Measurements from ENCODE around the gene EARS2. TPM values are rescaled to one million over a fixed set of nuclear protein-coding genes. Genes with fewer than 3 reads are reported as not detected.

The EARS2 gene
- total and polyA plus RNA-seq, 9 donors: 9.5 to 29.0 (median 18.5) TPM

DNA sequence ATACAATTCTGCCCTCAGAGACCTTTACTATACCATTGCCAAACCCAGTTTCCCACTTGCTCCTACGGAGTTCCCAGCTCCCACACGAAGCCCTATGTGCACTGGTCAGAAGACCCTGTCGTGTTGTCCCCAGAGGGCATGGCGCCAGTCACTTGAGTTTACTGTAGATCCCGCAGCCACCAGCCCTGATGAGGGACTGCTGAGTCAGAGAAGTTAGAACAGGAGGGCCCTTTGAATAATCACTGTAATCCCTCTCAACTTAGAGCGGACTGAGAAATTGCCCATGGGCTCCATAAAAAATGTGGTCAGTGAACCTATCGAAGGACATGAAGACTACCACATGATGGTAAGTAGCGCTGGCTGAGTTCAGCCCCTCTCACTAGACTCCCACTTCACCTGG is 9.6 kb upstream of the EARS2 start:
- intact Hi-C loops (cut with DNase I): no loop called here
- Histone ChIP-seq H3K4me3 (no peak overlapping the region), H3K27ac (no peak overlapping the region), H3K4me1 (ENCODE audit: insufficient read depth) (no peaks in the 10 kb centered on the region), H3K9me3 (no peaks in the 10 kb centered on the region), H3K36me3 (no peaks in the 10 kb centered on the region), H3K27me3 (no peaks in the 10 kb centered on the region)
- DNase-seq: no peak
- 91 to 93% (median 91%) methylated on average over 8 of the region's 8 CpGs for WGBS, 3 donors
- TF ChIP-seq, protein P1, sequence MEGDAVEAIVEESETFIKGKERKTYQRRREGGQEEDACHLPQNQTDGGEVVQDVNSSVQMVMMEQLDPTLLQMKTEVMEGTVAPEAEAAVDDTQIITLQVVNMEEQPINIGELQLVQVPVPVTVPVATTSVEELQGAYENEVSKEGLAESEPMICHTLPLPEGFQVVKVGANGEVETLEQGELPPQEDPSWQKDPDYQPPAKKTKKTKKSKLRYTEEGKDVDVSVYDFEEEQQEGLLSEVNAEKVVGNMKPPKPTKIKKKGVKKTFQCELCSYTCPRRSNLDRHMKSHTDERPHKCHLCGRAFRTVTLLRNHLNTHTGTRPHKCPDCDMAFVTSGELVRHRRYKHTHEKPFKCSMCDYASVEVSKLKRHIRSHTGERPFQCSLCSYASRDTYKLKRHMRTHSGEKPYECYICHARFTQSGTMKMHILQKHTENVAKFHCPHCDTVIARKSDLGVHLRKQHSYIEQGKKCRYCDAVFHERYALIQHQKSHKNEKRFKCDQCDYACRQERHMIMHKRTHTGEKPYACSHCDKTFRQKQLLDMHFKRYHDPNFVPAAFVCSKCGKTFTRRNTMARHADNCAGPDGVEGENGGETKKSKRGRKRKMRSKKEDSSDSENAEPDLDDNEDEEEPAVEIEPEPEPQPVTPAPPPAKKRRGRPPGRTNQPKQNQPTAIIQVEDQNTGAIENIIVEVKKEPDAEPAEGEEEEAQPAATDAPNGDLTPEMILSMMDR (IDR thresholded peaks at IDR 0.05): no peak
- TF ChIP-seq EP300 (IDR thresholded peaks at IDR 0.05) (no peak), POLR2A (IDR thresholded peaks at IDR 0.05) (no peak)

DNA sequence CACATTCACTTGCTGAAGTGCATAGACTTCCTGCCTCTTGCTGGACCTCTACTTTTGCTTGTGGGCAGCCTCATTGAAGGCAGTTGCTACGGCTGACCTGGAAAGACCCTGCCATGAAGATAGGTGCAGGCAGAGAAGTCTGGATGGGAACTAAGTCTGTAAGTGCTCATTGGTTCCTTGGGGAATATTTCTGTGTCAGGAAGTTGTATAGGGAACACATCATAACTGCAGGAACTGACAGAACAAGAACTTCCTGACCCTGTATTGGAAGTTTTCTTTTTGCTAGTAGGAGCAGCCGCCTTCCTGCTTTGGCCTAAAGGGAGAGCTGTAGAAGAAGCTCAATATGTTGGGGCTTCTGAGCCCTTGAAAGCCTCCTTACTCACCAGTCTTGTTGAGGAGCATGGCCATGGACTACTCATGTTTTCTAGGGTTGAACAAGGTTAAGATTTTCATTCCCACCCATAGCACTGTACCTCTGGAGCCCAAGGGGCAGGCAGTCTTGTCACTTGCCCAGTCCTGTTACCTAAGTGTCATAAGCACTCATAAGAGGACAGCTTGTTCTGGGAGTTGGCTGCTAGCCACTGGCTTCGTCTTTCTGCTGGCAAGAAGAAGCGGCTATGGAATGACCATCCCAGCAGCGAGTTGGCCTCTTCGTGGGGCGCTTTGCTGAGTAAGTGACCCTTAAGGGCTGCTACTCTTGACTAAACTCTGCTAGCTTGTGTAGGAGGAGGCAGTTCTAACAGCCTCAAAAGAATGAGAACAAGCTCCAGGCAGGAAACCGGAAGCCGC is 7.6 kb upstream of the EARS2 start:
- no peak for DNase-seq
- WGBS, 3 donors: 79 to 85% (median 80%) methylated on average over 9 of the region's 9 CpGs
- H3K36me3 ChIP-seq: no peaks in the 10 kb centered on the region

DNA sequence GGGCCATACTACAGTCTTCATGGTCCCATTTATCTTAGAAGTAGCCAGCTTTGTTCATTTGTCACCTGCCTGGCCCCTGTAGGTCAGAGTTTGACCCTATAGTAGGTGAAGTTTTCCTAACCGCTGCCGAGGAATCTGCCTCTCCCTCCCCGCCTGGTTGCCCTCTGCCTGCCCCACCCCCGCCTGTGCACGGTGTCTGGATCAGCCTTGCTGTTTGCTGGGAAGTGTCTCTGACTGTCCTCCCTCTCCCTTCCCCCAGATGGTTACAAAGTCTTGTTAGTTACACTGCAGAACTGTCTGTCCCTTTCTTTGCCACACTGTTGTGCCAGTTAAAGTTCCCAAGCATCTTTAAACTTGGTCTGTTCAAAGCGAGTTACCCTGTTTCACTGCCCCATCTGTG is 6.0 kb upstream of the EARS2 start:
- intact Hi-C loops (cut with DNase I): no loop called here
- H3K36me3 ChIP-seq: no peaks in the 10 kb centered on the region

More for the DNA sequence above, 7.6 kb upstream of the EARS2 start:
- H3K27me3 ChIP-seq: no peaks in the 10 kb centered on the region
- H3K27ac ChIP-seq: no peak overlapping the region
- no peaks in the 10 kb centered on the region for H3K9me3 ChIP-seq
- no peak for TF ChIP-seq EP300 (IDR thresholded peaks at IDR 0.05)
- TF ChIP-seq, protein P1 (IDR thresholded peaks at IDR 0.05): no peak
- no peak for TF ChIP-seq POLR2A (IDR thresholded peaks at IDR 0.05)
- H3K4me1 ChIP-seq (ENCODE audit: insufficient read depth): no peaks in the 10 kb centered on the region
- H3K4me3 ChIP-seq: no peak overlapping the region
- intact Hi-C loops (cut with DNase I): no loop called here

DNA sequence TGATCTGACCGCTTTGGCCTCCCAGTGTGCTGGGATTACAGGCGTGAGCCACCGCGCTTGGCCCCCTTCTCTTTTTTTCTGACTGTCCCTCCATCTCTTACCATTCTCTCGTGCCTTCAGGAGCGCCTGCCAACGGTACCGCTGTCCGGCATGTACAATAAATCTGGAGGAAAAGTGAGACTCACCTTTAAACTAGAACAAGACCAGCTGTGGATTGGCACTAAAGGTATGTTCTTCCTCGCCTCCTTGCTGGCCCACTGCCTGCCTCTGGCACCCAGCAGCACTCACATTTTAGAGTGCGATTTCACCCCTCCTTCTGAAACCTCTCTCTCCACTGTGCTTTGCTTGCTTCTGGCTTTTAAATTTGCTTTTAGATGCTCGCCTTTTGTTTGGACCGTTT is 5.4 kb upstream of the EARS2 start:
- 89 to 93% (median 89%) methylated on average over 13 of the region's 13 CpGs for WGBS, 3 donors
- Histone ChIP-seq H3K27me3 (no peaks in the 10 kb centered on the region), H3K36me3 (no peaks in the 10 kb centered on the region)

More for the DNA sequence above, 6.0 kb upstream of the EARS2 start:
- TF ChIP-seq EP300 (IDR thresholded peaks at IDR 0.05) (no peak), POLR2A (IDR thresholded peaks at IDR 0.05) (no peak)
- TF ChIP-seq, protein P1 (IDR thresholded peaks at IDR 0.05): no peak
- no peak overlapping the region for H3K4me3 ChIP-seq
- H3K9me3 ChIP-seq: no peaks in the 10 kb centered on the region
- no peaks in the 10 kb centered on the region for H3K27me3 ChIP-seq
- no peaks in the 10 kb centered on the region for H3K4me1 ChIP-seq (ENCODE audit: insufficient read depth)
- WGBS, 3 donors: 77 to 86% (median 80%) methylated on average over 6 of the region's 6 CpGs
- DNase-seq: no peak
- no peak overlapping the region for H3K27ac ChIP-seq

More for the DNA sequence above, 5.4 kb upstream of the EARS2 start:
- H3K4me3 ChIP-seq: no peak overlapping the region
- TF ChIP-seq, protein P1 (IDR thresholded peaks at IDR 0.05): no peak
- TF ChIP-seq EP300 (IDR thresholded peaks at IDR 0.05): no peak
- no peak for TF ChIP-seq POLR2A (IDR thresholded peaks at IDR 0.05)
- no peak overlapping the region for H3K27ac ChIP-seq
- H3K9me3 ChIP-seq: no peaks in the 10 kb centered on the region
- no peak for DNase-seq
- intact Hi-C loops (cut with DNase I): no loop called here
- no peaks in the 10 kb centered on the region for H3K4me1 ChIP-seq (ENCODE audit: insufficient read depth)

All from ovary (tissue), 9 donors.